ENCODE measurements around the gene EN2.

The EN2 gene

GRCh38 chr7:155425887-155426286, 32.0 kb upstream of the EN2 start:
- Histone ChIP-seq H3K18ac (ENCODE audit: low read length) (no peak overlapping the region), H2BK12ac (ENCODE audit: low read length) (no peak overlapping the region), H3K4me2 (ENCODE audit: low read length) (no peak overlapping the region), H3K27me3 (ENCODE audit: insufficient read depth, low read length) (no peaks in the 10 kb centered on the region), H2AFZ (ENCODE audit: insufficient read depth, low read length, poor library complexity) (no peak overlapping the region), H3K4me1 (ENCODE audit: control insufficient read depth in 1 of 2, insufficient read depth in 2 of 2, low read length in 2 of 2) (no peaks in the 10 kb centered on the region), H3K9me3 (ENCODE audit: insufficient read depth, low read depth, low read length) (peaks cover 4% of the 10 kb centered on the region), H2AK5ac (ENCODE audit: low read length) (no peak overlapping the region), H3K4ac (ENCODE audit: low read depth, low read length) (no peak overlapping the region), H2BK120ac (ENCODE audit: insufficient read depth, low read length, poor library complexity) (no peak overlapping the region), H3K4me3 (ENCODE audit: low read depth, low read length) (no peak overlapping the region), H2BK5ac (ENCODE audit: low read depth, low read length, poor library complexity) (no peak overlapping the region), H3K23ac (ENCODE audit: low read length) (no peak overlapping the region), H4K91ac (ENCODE audit: low read depth, low read length) (no peak overlapping the region), H3K14ac (ENCODE audit: low read length) (no peak overlapping the region), H4K12ac (ENCODE audit: low read depth, low read length) (no peak overlapping the region), H3K27ac (ENCODE audit: low read depth, low read length) (no peak overlapping the region), H3K79me1 (ENCODE audit: low read length) (no peaks in the 10 kb centered on the region), H3K9ac (ENCODE audit: low read length) (no peak overlapping the region), H3K79me2 (ENCODE audit: control insufficient read depth, insufficient read depth, low read length, poor library complexity) (no peaks in the 10 kb centered on the region), H3K36me3 (ENCODE audit: control insufficient read depth in 1 of 2, insufficient read depth in 2 of 2, low read length in 2 of 2) (no peaks in the 10 kb centered on the region), H4K8ac (ENCODE audit: low read depth, low read length) (no peak overlapping the region)
- no peak for DNase-seq
- WGBS (ENCODE audit: extremely low coverage, insufficient coverage, insufficient read length) = no CpG with 5 or more reads among the region's 9 CpGs

- no peak overlapping the region for H4K91ac ChIP-seq (ENCODE audit: low read depth, low read length)
- no peak overlapping the region for H3K27ac ChIP-seq (ENCODE audit: low read depth, low read length)
- no peak overlapping the region for H2BK12ac ChIP-seq (ENCODE audit: low read length)
- H3K79me2 ChIP-seq (ENCODE audit: control insufficient read depth, insufficient read depth, low read length, poor library complexity) = no peaks in the 10 kb centered on the region
- no peak overlapping the region for H3K4ac ChIP-seq (ENCODE audit: low read depth, low read length)
- no peaks in the 10 kb centered on the region for H3K79me1 ChIP-seq (ENCODE audit: low read length)
- H2BK120ac ChIP-seq (ENCODE audit: insufficient read depth, low read length, poor library complexity) = no peak overlapping the region
- H2AFZ ChIP-seq (ENCODE audit: insufficient read depth, low read length, poor library complexity) = no peak overlapping the region
- no peaks in the 10 kb centered on the region for H3K4me1 ChIP-seq (ENCODE audit: control insufficient read depth in 1 of 2, insufficient read depth in 2 of 2, low read length in 2 of 2)
- no peak overlapping the region for H3K23ac ChIP-seq (ENCODE audit: low read length)
- no peak overlapping the region for H4K12ac ChIP-seq (ENCODE audit: low read depth, low read length)
- no peak overlapping the region for H3K9ac ChIP-seq (ENCODE audit: low read length)
- H3K36me3 ChIP-seq (ENCODE audit: control insufficient read depth in 1 of 2, insufficient read depth in 2 of 2, low read length in 2 of 2) = no peaks in the 10 kb centered on the region
- H3K18ac ChIP-seq (ENCODE audit: low read length) = no peak overlapping the region
- H4K8ac ChIP-seq (ENCODE audit: low read depth, low read length) = no peak overlapping the region
- H3K9me3 ChIP-seq (ENCODE audit: insufficient read depth, low read depth, low read length) = peaks cover 4% of the 10 kb centered on the region
- H3K4me3 ChIP-seq (ENCODE audit: low read depth, low read length) = no peak overlapping the region
- WGBS (ENCODE audit: extremely low coverage, insufficient coverage, insufficient read length) = no CpG with 5 or more reads among the region's 20 CpGs
- H3K4me2 ChIP-seq (ENCODE audit: low read length) = no peak overlapping the region
- H2BK5ac ChIP-seq (ENCODE audit: low read depth, low read length, poor library complexity) = no peak overlapping the region
- no peak for DNase-seq
- H3K27me3 ChIP-seq (ENCODE audit: insufficient read depth, low read length) = no peaks in the 10 kb centered on the region
- no peak overlapping the region for H3K14ac ChIP-seq (ENCODE audit: low read length)
- no peak overlapping the region for H2AK5ac ChIP-seq (ENCODE audit: low read length)
Measured at GRCh38 chr7:155426543-155427410, 31.2 kb upstream of the EN2 start.

DNA sequence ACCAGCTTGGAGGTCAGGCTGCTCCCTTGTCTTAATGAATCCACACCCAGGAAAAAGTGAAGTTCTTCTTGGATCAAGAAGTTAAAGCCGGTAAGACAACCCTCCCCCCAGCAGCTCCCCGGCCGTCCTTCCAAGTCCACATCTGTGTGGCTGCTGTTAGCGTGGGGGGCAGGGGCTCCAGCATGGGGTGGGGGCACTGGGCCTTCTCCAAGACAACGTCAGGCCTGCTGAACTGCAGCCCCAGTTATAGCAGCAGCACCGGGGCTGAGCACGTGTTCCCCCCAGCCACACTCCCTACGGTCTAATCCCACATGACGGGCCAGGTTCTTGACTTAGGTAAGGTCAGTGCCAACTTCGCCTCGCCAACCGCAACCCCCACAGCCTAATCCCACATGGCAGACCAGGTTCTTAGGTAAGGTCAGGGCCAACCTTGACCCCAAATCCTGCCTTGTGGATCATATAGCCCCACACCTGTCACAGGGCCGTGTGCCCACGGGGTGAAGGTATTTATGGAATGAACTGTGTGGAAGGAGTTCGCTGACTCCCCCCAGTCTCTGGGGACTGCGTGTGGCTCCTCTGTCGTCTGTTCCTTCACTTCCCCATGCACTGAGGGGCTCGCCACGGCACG, 30.4 kb upstream of the EN2 start:
- no peak overlapping the region for H2AK5ac ChIP-seq (ENCODE audit: low read length)
- no peak overlapping the region for H4K12ac ChIP-seq (ENCODE audit: low read depth, low read length)
- no peak overlapping the region for H2BK12ac ChIP-seq (ENCODE audit: low read length)
- no peaks in the 10 kb centered on the region for H3K79me2 ChIP-seq (ENCODE audit: control insufficient read depth, insufficient read depth, low read length, poor library complexity)
- no peak overlapping the region for H3K23ac ChIP-seq (ENCODE audit: low read length)
- H3K36me3 ChIP-seq (ENCODE audit: control insufficient read depth in 1 of 2, insufficient read depth in 2 of 2, low read length in 2 of 2) = no peaks in the 10 kb centered on the region
- no peak overlapping the region for H3K4me3 ChIP-seq (ENCODE audit: low read depth, low read length)
- H3K4ac ChIP-seq (ENCODE audit: low read depth, low read length) = no peak overlapping the region
- no peak overlapping the region for H3K9ac ChIP-seq (ENCODE audit: low read length)
- no peak overlapping the region for H3K27ac ChIP-seq (ENCODE audit: low read depth, low read length)
- no peak overlapping the region for H3K4me2 ChIP-seq (ENCODE audit: low read length)
- no CpG with 5 or more reads among the region's 20 CpGs for WGBS (ENCODE audit: extremely low coverage, insufficient coverage, insufficient read length)
- H3K4me1 ChIP-seq (ENCODE audit: control insufficient read depth in 1 of 2, insufficient read depth in 2 of 2, low read length in 2 of 2) = no peaks in the 10 kb centered on the region
- no peak overlapping the region for H4K8ac ChIP-seq (ENCODE audit: low read depth, low read length)
- H2BK120ac ChIP-seq (ENCODE audit: insufficient read depth, low read length, poor library complexity) = no peak overlapping the region
- H2BK5ac ChIP-seq (ENCODE audit: low read depth, low read length, poor library complexity) = no peak overlapping the region
- H3K79me1 ChIP-seq (ENCODE audit: low read length) = no peaks in the 10 kb centered on the region
- no peak for DNase-seq
- H2AFZ ChIP-seq (ENCODE audit: insufficient read depth, low read length, poor library complexity) = no peak overlapping the region
- no peak overlapping the region for H4K91ac ChIP-seq (ENCODE audit: low read depth, low read length)
- peaks cover 4% of the 10 kb centered on the region for H3K9me3 ChIP-seq (ENCODE audit: insufficient read depth, low read depth, low read length)
- no peak overlapping the region for H3K18ac ChIP-seq (ENCODE audit: low read length)
- H3K27me3 ChIP-seq (ENCODE audit: insufficient read depth, low read length) = no peaks in the 10 kb centered on the region
- H3K14ac ChIP-seq (ENCODE audit: low read length) = no peak overlapping the region

GRCh38 chr7:155428171-155428834, 29.6 kb upstream of the EN2 start:
- Histone ChIP-seq H3K9ac (ENCODE audit: low read length) (no peak overlapping the region), H3K4me3 (ENCODE audit: low read depth, low read length) (no peak overlapping the region), H3K79me2 (ENCODE audit: control insufficient read depth, insufficient read depth, low read length, poor library complexity) (no peaks in the 10 kb centered on the region), H4K8ac (ENCODE audit: low read depth, low read length) (no peak overlapping the region), H3K4me1 (ENCODE audit: control insufficient read depth in 1 of 2, insufficient read depth in 2 of 2, low read length in 2 of 2) (no peaks in the 10 kb centered on the region), H2AK5ac (ENCODE audit: low read length) (no peak overlapping the region), H3K27ac (ENCODE audit: low read depth, low read length) (no peak overlapping the region), H3K4ac (ENCODE audit: low read depth, low read length) (no peak overlapping the region), H3K9me3 (ENCODE audit: insufficient read depth, low read depth, low read length) (peaks cover 6% of the 10 kb centered on the region), H3K4me2 (ENCODE audit: low read length) (no peak overlapping the region), H3K23ac (ENCODE audit: low read length) (no peak overlapping the region), H3K36me3 (ENCODE audit: control insufficient read depth in 1 of 2, insufficient read depth in 2 of 2, low read length in 2 of 2) (no peaks in the 10 kb centered on the region), H2BK120ac (ENCODE audit: insufficient read depth, low read length, poor library complexity) (no peak overlapping the region), H4K12ac (ENCODE audit: low read depth, low read length) (no peak overlapping the region), H2AFZ (ENCODE audit: insufficient read depth, low read length, poor library complexity) (no peak overlapping the region), H3K79me1 (ENCODE audit: low read length) (no peaks in the 10 kb centered on the region), H3K18ac (ENCODE audit: low read length) (no peak overlapping the region), H4K91ac (ENCODE audit: low read depth, low read length) (no peak overlapping the region), H2BK5ac (ENCODE audit: low read depth, low read length, poor library complexity) (no peak overlapping the region), H3K14ac (ENCODE audit: low read length) (no peak overlapping the region), H2BK12ac (ENCODE audit: low read length) (no peak overlapping the region), H3K27me3 (ENCODE audit: insufficient read depth, low read length) (no peaks in the 10 kb centered on the region)
- no peak for DNase-seq
- no CpG with 5 or more reads among the region's 14 CpGs for WGBS (ENCODE audit: extremely low coverage, insufficient coverage, insufficient read length)

Measured in trophoblast cell (in vitro differentiated cells and primary cell).